Upper lobe of right lung (tissue), 1 donor: ENCODE results near the gene ADAP1. TPM values are rescaled to one million over a fixed set of nuclear protein-coding genes. Genes with fewer than 3 reads are reported as not detected.

Experiments used
- ATAC-seq: fragments of 200-7000 bp; cut with Tn5 transposase; one replicate; pipeline ENCODE4 v1.9.1; 2020; ENCODE audit warnings: mild to moderate bottlenecking, moderate library complexity
- DNase-seq: peaks from one replicate; pipeline ENCODE4 v3.0.0-alpha.2; 2020
- H3K27ac ChIP-seq: fragments of 200-600 bp; one replicate; pipeline ENCODE4 v1.8.0; 2022
- H3K27me3 ChIP-seq: fragments of 200-600 bp; one replicate; pipeline ENCODE4 v1.8.0; 2022; ENCODE audit warnings: mild to moderate bottlenecking
- H3K36me3 ChIP-seq: fragments of 200-600 bp; one replicate; pipeline ENCODE4 v1.8.0; 2022
- H3K4me1 ChIP-seq: fragments of 200-600 bp; one replicate; pipeline ENCODE4 v1.8.0; 2022
- H3K4me3 ChIP-seq: fragments of 200-600 bp; one replicate; pipeline ENCODE4 v1.8.0; 2022; ENCODE audit warnings: mild to moderate bottlenecking
- H3K9me3 ChIP-seq: fragments of 200-600 bp; one replicate; pipeline ENCODE4 v1.8.0; 2022
- CTCF ChIP-seq: fragments of 200-600 bp; IDR thresholded peaks from one replicate; pipeline ENCODE4 v1.8.0; 2022; ENCODE audit warnings: antibody characterized with exemption
- intact Hi-C: fragments of 100-400 bp; cut with DNase I; formaldehyde crosslinking; loops from one replicate; pipeline ENCODE4 v1.11.0; 2022
- total RNA-seq: library from RNA; stranded (reverse); fragmentation: NEBNext Ultra II Directional; extraction: Animal tissue kit (Norgen Biotek cat#: 25700); gene quantifications from one replicate; pipeline ENCODE4 v1.2.1, GENCODE V29; 2021
- donor health status: DM: no; HTN: yes; CAD: no; lungs with severe emphysema.

The ADAP1 gene
- total RNA-seq, 1 donor from 2014 or later = 30.7 TPM

DNA sequence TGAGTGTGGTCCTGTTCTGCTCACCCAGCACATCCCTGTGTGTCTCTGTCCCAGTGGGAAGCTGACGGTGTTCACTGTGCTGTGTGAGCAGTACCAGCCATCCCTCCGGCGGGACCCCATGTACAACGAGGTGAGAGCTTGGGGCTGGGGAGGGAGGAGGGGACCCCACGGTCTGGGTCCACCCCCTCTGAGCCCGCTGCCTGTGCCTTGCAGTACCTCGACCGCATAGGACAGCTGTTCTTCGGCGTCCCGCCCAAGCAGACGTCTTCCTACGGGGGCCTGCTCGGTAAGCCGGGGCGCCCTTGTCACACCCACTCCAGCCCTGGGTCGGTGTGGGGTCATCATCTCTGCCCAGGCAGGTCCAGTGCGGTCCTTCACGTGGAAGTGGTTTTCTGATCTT, 60.8 kb downstream of the ADAP1 start:
- Histone ChIP-seq H3K27ac (no peak overlapping the region), H3K36me3 (peaks cover 61% of the 10 kb centered on the region), H3K9me3 (no peaks in the 10 kb centered on the region), H3K4me3 (no peak overlapping the region), H3K4me1 (peaks cover 4% of the 10 kb centered on the region), H3K27me3 (no peaks in the 10 kb centered on the region)
- intact Hi-C loops = no loop called here
- DNase-seq (no peak), ATAC-seq (no peak)
- TF ChIP-seq CTCF = no peak

GRCh38 chr7:892648-893593, 61.6 kb downstream of the ADAP1 start:
- no peaks in the 10 kb centered on the region for H3K9me3 ChIP-seq
- TF ChIP-seq CTCF = no peak
- no peaks in the 10 kb centered on the region for H3K27me3 ChIP-seq
- H3K4me3 ChIP-seq = no peak overlapping the region
- H3K36me3 ChIP-seq = peaks cover 69% of the 10 kb centered on the region
- no peak for DNase-seq
- H3K27ac ChIP-seq = no peak overlapping the region
- intact Hi-C loops = no loop called here
- H3K4me1 ChIP-seq = peaks cover 4% of the 10 kb centered on the region
- ATAC-seq = no peak

DNA sequence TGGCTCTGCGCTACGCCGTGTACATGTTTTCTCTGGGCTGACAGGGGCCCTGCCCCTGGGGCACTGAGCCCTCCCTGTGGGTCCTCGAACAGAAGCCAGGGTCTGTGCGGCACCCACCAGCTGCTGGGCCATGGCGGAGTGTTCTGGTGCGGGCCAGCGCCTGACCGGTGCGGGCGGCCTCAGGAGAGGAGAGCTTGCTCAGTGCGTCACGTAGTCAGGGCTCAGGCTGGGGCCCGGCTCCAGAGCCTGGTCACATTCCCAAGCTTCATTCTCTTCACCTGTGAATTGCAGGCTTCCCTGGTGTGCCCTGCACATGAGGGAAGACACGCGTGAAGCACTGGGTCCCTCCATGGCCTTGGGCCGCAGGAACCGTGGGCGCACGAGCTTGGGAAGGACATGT, 62.7 kb downstream of the ADAP1 start:
- Histone ChIP-seq H3K4me3 (no peak overlapping the region), H3K27ac (no peak overlapping the region), H3K36me3 (peaks cover 74% of the 10 kb centered on the region), H3K4me1 (no peaks in the 10 kb centered on the region), H3K9me3 (no peaks in the 10 kb centered on the region), H3K27me3 (no peaks in the 10 kb centered on the region)
- no peak for TF ChIP-seq CTCF
- intact Hi-C loops = no loop called here
- DNase-seq (no peak), ATAC-seq (no peak)

- no peak overlapping the region for H3K4me3 ChIP-seq
- peaks cover 74% of the 10 kb centered on the region for H3K36me3 ChIP-seq
- TF ChIP-seq CTCF = no peak
- no peaks in the 10 kb centered on the region for H3K4me1 ChIP-seq
- ATAC-seq (no peak), DNase-seq (no peak)
- H3K27ac ChIP-seq = no peak overlapping the region
- H3K27me3 ChIP-seq = no peaks in the 10 kb centered on the region
- H3K9me3 ChIP-seq = no peaks in the 10 kb centered on the region
- intact Hi-C loops = no loop called here
These were observed 63.2 kb downstream of the ADAP1 start for GRCh38 chr7:891291-891690.

DNA sequence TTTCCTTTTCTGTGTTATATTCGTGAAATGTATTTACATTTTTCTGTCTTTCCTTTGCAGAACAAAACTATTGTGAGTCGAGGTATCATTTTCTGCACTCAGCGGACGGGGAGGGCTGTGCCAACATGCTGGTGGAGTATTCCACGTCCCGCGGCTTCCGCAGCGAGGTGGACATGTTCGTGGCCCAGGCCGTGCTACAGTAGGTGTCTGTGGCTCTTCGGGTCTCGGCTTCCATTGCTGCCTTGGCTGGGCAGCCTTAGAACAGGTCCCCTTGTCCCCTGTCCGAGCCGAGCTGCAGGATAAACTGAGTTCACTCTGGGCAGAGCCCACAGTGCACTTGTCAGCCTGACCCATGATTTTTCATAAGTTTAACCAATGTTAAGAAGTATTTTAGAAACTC, 63.6 kb downstream of the ADAP1 start:
- intact Hi-C loops = no loop called here
- Histone ChIP-seq H3K36me3 (peaks cover 71% of the 10 kb centered on the region), H3K4me1 (no peaks in the 10 kb centered on the region), H3K27ac (no peak overlapping the region), H3K4me3 (no peak overlapping the region), H3K9me3 (no peaks in the 10 kb centered on the region), H3K27me3 (no peaks in the 10 kb centered on the region)
- DNase-seq (no peak), ATAC-seq (no peak)
- no peak for TF ChIP-seq CTCF
